ENCODE results near the gene CNOT3.
"Not testable (repeated sequence)": the region's sequence is repeated elsewhere in the genome, so short reads cannot be mapped to it uniquely, and the experiment has no call there.

The CNOT3 gene

DNA sequence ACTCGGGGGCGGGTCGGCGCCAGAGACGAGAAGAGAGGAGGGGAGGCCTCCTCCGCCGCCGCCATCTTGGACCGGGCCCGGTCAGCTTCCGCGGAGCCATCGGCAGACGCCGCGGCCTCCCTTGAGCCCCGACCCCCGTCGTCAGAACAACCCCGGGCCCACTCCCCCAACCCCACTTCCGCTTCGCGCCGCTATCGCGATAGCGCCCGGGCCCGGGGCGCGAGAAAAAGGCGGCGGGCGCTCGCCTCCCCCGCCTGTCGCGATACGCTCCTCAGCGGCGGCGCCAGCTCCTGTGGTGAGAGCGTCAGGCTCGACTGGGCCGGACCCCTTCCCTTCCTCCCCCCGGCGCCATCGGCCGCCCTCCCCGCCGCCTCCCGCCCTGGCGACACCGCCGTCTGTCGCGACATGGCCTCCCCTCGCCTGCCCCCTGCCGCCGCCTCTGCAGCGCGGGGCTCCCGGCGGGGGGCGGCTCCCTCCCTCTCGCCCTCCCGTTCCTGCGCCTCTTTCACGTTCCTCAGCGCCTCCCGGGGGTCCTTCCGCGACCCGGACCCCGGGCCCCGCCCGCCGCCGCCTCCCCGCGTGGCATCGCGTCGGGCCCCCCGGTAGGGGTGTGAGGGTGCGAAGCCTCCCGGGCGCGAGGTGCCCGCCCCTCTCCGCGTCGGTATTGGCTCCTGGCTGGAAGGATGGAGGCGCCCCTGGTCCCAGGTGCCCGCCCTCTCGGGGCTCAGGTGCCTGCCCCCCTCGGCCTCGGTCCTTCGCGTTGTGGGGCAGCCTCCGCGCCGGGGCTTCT, at the start of gene CNOT3:
Gene CNOT3 (plus strand): TSS at position 64 of the 790 bp plus-strand sequence. CDS start 5,217 bp downstream, outside the sequence.
- TF ChIP-seq GATA1 (IDR thresholded peaks at IDR 0.05; ENCODE audit: low read depth, low read length) (no peak), POLR2A (IDR thresholded peaks at IDR 0.05; ENCODE audit: low read length) (no peak)
- DNase-seq = peak; percentile 65 to 82

DNA sequence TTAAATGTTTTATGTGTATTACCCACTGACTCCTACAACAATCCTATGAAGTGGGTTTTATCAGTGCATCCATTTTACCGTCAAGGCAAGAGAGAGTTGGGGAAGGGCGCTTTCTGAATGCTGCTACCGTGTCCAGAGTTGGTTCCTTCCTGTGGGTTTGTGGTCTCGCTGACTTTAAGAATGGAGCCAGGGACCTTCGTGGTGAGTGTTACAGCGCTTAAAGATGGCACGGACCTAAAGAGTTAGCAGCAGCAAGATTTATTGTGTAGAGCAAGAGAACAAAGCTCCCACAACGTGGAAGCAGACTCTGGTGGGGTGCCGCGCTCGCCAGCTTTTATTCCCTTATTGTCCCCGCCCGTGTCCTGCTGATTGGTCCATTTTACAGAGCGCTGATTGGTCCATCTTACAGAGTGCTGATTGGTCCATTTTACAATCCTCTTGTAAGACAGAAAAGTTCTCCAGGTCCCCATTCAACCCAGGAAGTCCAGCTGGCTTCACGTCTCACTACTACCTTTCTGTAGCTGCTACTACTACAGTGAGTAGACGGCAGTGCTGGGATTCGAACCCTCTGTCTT, 43.0 kb upstream of the CNOT3 start:
- TF ChIP-seq GATA1 (IDR thresholded peaks at IDR 0.05; ENCODE audit: low read depth, low read length) (no peak), POLR2A (IDR thresholded peaks at IDR 0.05; ENCODE audit: low read length) (no peak)
- DNase-seq = no peak

DNA sequence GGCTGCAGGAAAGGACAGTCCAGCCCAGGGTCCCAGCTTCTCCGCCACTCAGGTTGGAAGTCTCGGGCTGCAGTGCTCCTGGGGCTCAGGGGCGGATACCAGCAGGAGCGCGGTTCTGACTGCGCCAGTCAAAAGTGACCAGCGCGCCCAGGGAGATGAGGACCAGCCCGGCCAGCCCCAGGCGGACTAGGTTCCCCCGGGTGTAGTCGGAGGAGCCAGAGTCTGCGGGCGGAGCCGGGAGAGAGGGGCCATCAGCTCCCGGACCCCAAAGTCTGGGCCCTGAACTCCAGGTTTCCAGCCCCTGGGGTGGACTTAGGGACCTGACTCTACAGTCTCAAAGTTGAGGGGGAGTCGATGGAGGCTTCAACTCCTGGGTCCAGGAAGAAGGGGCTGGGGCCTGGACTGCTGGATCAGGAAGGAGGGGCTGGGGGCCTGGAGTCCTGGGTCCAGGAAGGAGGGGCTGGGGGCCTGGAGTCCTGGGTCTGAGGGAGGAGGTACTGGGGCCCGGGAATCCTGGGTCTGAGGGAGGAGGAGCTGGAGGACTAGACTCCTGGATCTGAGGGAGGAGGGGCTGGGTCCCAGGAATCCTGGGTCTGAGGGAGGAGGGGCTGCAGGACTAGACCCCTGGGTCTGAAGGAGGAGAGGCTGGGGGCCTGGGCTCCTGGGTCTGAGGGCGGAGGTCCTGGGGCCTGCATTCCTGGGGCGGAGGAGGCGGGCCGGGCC, 42.3 kb upstream of the CNOT3 start:
- no peak for TF ChIP-seq GATA1 (IDR thresholded peaks at IDR 0.05; ENCODE audit: low read depth, low read length)
- no peak for TF ChIP-seq POLR2A (IDR thresholded peaks at IDR 0.05; ENCODE audit: low read length)
- DNase-seq = no peak

DNA sequence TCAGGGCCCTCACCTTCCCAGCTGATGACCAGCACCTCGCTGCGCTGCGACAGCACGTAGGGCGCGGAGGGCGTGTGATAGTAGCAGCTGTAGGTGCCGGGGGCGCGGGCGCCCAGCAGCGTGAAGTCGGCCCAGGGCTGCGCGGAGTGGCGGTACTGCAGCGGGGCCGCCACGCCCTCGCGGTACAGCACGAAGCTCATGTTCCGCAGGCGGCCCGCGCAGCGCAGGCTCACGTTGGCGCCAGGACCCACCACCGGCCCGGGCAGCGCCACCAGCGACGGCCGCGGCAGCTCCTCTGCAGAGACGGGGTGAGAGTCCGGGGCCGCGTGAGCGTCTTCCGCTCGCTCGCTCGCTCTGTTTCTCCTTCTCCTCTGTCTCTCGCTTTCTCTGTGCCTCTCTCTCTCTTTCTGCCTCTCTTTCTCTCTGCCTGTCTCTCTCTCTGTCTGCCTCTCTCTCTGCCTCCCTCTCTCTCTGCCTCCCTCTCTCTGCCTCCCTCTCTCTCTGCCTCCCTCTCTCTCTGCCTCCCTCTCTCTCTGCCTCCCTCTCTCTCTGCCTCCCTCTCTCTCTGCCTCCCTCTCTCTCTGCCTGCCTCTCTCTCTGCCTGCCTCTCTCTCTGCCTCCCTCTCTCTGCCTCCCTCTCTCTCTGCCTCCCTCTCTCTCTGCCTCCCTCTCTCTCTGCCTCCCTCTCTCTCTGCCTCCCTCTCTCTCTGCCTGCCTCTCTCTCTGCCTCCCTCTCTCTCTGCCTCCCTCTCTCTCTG, 41.5 kb upstream of the CNOT3 start:
- DNase-seq = peak; percentile 37

DNA sequence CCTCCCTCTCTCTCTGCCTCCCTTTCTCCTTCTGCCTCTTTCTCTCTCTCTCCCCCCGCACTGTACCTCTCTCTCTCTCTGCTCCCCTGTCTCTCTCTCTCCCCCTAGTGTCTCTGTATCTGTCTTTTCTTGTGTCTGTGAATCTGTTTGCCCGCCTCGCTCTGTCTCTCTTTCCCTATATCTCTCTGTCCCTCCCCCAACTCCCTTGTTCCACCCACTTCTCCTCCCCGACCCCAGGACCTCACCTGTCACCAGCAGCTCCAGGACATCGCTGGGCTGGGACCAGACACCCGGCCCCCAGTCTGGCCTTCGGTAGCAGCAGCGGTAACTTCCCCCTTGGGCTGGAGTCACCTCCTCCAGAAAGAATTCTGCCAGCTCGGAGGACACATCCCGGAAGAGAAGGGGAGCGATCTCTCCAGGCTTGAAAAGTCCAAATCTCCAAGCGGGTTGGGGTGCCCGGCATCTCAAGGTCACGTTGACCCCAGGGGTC, 40.9 kb upstream of the CNOT3 start:
- TF ChIP-seq GATA1 (IDR thresholded peaks at IDR 0.05; ENCODE audit: low read depth, low read length) (no peak), POLR2A (IDR thresholded peaks at IDR 0.05; ENCODE audit: low read length) (no peak)
- DNase-seq = no peak

DNA sequence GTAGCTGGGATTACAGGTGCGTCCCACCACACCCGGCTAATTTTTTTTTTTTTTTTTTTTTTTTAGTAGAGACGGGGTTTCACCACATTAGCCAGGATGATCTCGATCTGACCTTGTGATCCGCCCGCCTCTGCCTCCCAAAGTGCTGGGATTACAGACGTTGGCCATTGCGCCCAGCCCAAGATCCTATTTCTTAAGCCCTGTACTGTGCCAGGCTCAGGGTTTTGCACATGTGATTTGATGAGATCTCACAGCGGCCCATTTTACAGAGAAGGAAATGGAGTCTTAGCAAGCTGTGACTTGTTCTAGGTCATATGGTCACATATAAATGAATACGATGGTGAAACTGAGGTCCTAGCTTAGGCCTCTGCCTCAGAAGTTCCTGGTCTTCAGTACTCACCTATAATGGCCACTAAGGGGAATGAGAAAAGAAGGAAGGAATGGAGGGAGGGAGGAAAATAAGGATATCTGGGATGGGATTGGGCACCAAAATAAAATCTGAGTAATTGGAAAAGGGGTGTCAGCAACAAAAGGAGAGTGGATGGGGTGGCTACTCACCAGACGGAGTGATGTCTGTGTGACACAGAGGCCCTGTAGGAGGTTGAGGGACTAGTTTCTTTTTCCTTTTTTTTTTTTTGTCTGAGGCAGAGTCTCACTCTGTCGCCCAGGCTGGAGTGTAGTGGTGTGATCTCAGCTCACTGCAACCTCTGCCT, 38.2 kb upstream of the CNOT3 start:
- no peak for TF ChIP-seq POLR2A (IDR thresholded peaks at IDR 0.05; ENCODE audit: low read length)
- no peak for TF ChIP-seq GATA1 (IDR thresholded peaks at IDR 0.05; ENCODE audit: low read depth, low read length)
- DNase-seq = no peak

DNA sequence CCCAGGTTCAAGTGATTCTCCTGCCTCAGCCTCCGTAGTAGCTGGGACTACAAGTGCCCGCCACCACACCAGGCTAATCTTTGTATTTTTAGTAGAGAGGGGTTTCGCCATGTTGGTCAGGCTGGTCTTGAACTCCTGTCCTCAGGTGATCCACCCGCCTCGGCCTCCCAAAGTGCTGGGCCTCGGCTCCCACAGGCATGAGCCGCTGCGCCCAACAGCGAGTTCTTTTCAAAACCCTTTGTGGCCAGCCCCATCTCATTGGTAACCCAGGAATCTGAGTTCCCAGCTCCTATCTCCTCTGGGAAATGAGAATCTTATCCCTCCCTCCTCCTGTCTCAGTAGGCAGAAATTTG, 37.7 kb upstream of the CNOT3 start:
- not testable (repeated sequence) for DNase-seq

DNA sequence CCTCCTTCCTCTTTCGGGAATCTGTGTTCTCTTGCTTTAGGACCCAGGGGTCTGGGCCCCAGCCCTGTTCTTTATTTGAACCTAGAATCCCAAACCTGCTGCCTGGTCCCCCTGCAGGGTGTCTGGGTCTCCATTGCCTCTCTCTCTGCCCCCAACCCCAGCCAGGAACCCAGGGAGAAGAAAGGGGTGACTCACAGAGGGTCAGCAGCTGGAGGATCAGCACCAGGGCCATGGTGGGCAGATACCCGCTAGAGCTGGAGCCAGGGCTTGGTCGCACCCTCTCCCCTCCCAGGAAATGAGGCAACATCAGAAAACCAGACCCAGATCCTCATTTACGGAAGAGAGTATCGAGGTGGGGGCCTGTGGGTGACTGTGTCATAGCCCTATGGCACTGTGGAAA, 37.0 kb upstream of the CNOT3 start, which contains the start of gene OSCAR:
Gene OSCAR (minus strand): TSS at position 243 of the 400 bp plus-strand sequence. CDS start 11 bp downstream, at position 232.
- no peak for DNase-seq

DNA sequence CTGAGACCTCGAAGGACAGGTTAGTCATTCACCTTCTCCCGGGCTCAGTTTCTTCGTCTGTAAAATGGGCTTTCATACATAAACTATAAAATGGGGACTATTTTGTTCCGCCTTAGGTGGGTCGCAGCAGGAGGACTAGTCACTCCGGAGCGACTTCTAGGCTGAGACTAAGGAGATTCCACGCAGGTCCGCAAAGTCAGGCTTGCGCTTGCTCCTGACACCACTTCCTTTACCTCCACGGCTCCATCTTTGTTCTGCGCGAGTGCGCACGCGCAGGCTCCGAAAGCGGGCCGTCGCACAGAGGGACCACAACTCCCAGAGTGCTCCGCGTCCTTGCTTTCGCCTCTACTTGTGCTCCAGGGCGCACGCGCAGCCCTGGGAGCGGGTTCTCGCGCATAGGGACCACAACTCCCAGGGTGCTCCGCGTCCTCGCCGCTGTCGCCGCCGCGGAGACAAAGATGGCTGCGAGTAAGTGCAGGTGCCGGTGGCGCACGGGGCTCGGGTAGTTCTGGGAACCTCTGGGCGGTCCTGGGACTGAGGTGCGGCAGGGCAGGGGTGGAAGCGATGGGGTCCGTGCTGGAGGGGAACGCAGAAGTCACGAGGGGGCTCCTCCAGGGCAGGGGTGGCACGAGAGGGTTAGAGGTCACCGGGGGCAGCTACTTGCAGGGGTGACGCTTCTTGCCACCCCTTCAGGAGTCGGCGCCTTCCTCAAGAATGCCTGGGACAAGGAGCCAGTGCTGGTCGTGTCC, 35.0 kb upstream of the CNOT3 start, which contains the start of gene NDUFA3:
Gene NDUFA3 (plus strand): TSS at position 435 of the 749 bp plus-strand sequence. CDS start 24 bp downstream, at position 459.
- TF ChIP-seq GATA1 (IDR thresholded peaks at IDR 0.05; ENCODE audit: low read depth, low read length) (no peak), POLR2A (IDR thresholded peaks at IDR 0.05; ENCODE audit: low read length) (peak; percentile 86)
- DNase-seq = peak; percentile 98 to 99

More for the DNA sequence above, 37.0 kb upstream of the CNOT3 start, which contains the start of gene OSCAR:
- TF ChIP-seq GATA1 (IDR thresholded peaks at IDR 0.05; ENCODE audit: low read depth, low read length) = no peak
- no peak for TF ChIP-seq POLR2A (IDR thresholded peaks at IDR 0.05; ENCODE audit: low read length)

DNA sequence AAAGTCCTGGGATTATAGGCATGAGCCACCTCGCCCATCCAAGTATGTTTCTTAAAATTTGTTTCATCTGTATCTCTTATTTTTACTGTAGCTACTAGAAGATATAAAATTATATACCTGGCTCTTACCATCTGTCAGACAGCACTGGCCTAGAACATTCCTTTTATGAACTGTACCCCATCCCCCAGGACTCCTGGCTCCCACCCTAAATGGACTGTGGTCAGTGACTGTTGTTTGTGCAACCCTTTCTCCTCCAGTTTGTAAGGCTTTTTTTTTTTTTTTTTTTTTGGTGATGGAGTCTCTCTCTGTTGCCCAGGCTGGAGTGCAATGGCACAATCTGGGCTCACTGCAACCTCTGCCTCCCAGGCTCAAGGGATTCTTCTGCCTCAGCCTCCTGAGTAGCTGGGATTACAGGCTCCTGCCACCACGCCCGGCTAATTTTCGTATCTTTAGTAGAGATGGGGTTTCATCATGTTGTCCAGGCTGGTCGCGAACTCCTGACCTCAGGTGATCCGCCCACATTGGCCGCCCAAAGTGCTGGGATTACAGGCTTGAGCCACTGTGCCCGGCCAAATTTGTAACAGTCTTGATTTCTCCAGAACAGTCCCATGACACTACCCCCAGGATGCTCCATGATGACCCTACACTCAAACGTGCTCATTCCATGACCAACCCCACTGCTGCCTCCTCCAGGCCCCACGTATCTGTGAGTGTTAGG, 32.4 kb upstream of the CNOT3 start:
- DNase-seq = no peak
- no peak for TF ChIP-seq POLR2A (IDR thresholded peaks at IDR 0.05; ENCODE audit: low read length)
- TF ChIP-seq GATA1 (IDR thresholded peaks at IDR 0.05; ENCODE audit: low read depth, low read length) = no peak

DNA sequence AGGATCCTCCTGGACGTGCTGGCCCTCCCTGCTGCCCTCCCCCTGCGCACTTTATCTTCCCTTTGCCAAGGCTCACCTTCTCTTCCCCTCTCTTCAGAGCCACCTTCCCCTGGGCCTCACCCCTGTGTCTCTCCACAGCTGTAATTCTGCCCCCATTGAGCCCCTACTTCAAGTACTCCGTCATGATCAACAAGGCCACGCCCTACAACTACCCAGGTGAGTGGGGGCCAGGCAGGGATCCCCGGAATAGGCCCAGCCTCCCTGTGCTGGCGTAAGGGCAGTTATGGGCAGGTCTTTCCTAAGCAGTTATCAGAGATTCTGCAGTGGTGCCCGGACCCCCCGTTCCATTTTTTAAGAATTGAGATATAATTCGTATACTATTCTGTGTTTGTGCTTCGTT, 31.8 kb upstream of the CNOT3 start:
- DNase-seq = no peak
- TF ChIP-seq POLR2A (IDR thresholded peaks at IDR 0.05; ENCODE audit: low read length) (no peak), GATA1 (IDR thresholded peaks at IDR 0.05; ENCODE audit: low read depth, low read length) (no peak)

DNA sequence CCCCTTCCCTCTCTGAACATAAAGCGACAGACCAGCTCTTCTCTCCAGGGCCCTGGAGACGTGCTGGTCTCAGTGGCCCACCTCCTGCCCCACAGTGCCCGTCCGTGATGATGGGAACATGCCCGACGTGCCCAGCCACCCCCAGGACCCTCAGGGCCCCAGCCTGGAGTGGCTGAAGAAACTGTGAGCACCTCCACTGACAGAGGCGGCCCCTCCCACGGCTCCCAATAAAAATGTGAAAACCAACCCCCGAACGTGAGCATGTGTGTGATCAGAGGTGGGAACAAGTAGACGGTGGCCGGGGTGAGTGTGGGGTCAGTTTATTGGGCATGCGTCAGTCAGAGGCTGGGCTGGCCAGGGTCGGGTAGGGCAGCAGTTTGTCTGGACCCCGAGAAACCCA, 30.8 kb upstream of the CNOT3 start:
- TF ChIP-seq POLR2A (IDR thresholded peaks at IDR 0.05; ENCODE audit: low read length) (no peak), GATA1 (IDR thresholded peaks at IDR 0.05; ENCODE audit: low read depth, low read length) (no peak)
- no peak for DNase-seq
